Gastrocnemius medialis (tissue), 4 donors: Measurements from ENCODE around the gene SERTAD1. TPM values are rescaled to one million over a fixed set of nuclear protein-coding genes. Genes with fewer than 3 reads are reported as not detected.
A peak's percentile ranks its signal among the peaks of the same experiment; 100 is the strongest.

ENCODE experiments used
- ATAC-seq, 2 donors: fragments of 150-250 bp; one replicate each; pipeline ENCODE4 v1.9.1; 2016
- DNase-seq, 2 donors: peaks; one replicate each; pipeline ENCODE4 v3.0.0-alpha.2; 2019
- H3K27ac ChIP-seq, 4 donors: fragments of 200-600 bp; sonication (generic); 1 replicate in 1 of 4; 2 replicates in 3 of 4; pipeline ENCODE4 v1.5.1; 2016 to 2018; ENCODE audit warnings: mild to moderate bottlenecking in 2 of 4, moderate library complexity in 1 of 4
- H3K27me3 ChIP-seq, 3 donors: fragments of 200-600 bp; sonication (generic) in 2 of 3; 1 replicate in 1 of 3; 2 replicates in 2 of 3; pipeline versions ENCODE4 v1.5.1 to v1.6.0; 2016 to 2019; ENCODE audit warnings: mild to moderate bottlenecking in 1 of 3, moderate library complexity in 1 of 3
- H3K36me3 ChIP-seq, 2 donors: fragments of 200-600 bp; sonication (generic) in 1 of 2; one replicate each; pipeline ENCODE4 v1.5.1; 2017 to 2018
- H3K4me1 ChIP-seq, 2 donors: fragments of 200-600 bp; sonication (generic) in 1 of 2; one replicate each; pipeline ENCODE4 v1.5.1; 2016 to 2017; ENCODE audit warnings: mild to moderate bottlenecking in 2 of 2
- H3K4me3 ChIP-seq, 4 donors: fragments of 200-600 bp; sonication (generic) in 3 of 4; 1 replicate in 1 of 4; 2 replicates in 3 of 4; pipeline ENCODE4 v1.5.1; 2016 to 2019; ENCODE audit warnings: mild to moderate bottlenecking in 2 of 4
- H3K9me3 ChIP-seq, 3 donors: fragments of 200-600 bp; sonication (generic) in 2 of 3; 1 replicate in 1 of 3; 2 replicates in 2 of 3; pipeline ENCODE4 v1.5.1; 2016 to 2019
- POLR2A ChIP-seq, 2 donors: fragments of 450-650 bp; IDR thresholded peaks; one replicate each; pipeline ENCODE4 v1.6.1; 2017; ENCODE audit warnings: antibody characterized with exemption in 2 of 2, mild to moderate bottlenecking in 2 of 2, moderate library complexity in 2 of 2
- in situ Hi-C, 4 donors: fragments of 200-750 bp; cut with MboI; loops; one replicate each; pipeline versions ENCODE4 v1.15.0 to v1.8.0; 2017; ENCODE audit warnings: low sequenced_read_pairs in 4 of 4
- intact Hi-C: fragments of 100-400 bp; cut with DNase I; formaldehyde crosslinking; loops from one replicate; pipeline ENCODE4 v1.15.1; 2023; ENCODE audit warnings: low total_unique reads
- total RNA-seq, 4 donors: library from RNA; depleted of rRNA; stranded (reverse); fragments of >200 nt; gene quantifications; one replicate each; pipeline versions ENCODE4 v1.1.0 to v1.2.3, GENCODE V29; 2016
- TF ChIP-seq, protein P1 (sequence below), 5 experiments: fragments of 450-650 bp in 3 of 5; fragments of 200-600 bp in 2 of 5; sonication (generic) in 2 of 5; IDR thresholded peaks in 4 of 5; conservative IDR thresholded peaks in 1 of 5; 1 replicate in 4 of 5; 2 replicates in 1 of 5; pipeline ENCODE4 v1.5.1; 2016 to 2019; ENCODE audit warnings: antibody characterized with exemption in 5 of 5, mild to moderate bottlenecking in 3 of 5, moderate library complexity in 3 of 5

Gene SERTAD1
- total RNA-seq, 4 donors from 2014 or later, result 15.3 to 18.3 (median 16.0) TPM

DNA sequence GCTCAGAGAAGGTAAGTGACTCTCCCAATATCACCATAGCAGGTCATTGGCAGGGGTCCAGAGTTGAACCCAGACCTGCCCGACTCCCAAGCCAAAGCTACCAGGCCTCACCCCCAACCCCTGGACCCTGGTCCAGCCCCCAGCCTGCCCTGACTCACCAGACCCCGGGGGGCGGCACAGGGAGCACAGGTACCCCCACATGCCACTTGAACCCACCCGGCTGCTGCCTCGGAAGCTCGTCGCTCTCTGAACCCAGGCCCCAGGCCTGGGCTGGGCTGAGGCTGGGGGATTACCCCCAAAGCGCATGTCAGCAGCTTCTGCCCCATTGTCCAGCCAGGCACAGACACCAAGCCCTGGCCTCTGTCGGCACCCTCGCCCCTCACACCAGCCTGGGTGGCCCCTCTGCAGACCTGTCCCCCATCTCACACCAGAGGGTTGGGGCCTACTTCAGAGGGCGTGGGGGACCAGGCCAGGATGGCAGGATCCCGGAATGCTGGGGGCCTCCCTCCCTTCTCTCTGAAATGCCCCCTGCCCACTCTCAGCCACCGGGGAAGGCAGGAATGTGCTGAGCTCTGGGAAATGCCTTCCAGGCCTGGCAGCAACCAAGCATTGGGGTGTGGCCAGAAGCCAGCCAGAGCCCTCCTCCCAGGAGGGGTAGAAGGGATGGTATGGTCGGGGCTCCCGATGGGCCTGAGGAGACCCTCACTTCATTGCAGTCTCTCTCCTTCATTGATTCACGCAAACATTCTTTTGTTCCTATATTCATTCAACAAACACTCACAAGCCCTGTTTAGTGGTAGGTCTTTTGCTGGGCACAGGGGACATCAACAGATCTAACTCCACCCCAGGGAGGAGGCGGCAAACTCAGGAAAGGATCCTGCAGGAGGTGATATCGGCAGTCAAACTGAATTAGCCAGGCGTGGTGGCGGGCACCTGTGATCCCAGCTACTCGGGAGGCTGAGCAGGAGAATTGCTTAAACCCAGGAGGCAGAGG lies 11.0 kb downstream of the SERTAD1 start:
- H3K4me1 ChIP-seq, result peaks cover 33 to 36% of the 10 kb centered on the region in 2 donors
- DNase-seq, result no peak
- no peaks in the 10 kb centered on the region for H3K9me3 ChIP-seq
- in situ Hi-C loops, result loop anchor here in 1 of 4 donors (10.0 kb wide), 1 partner anchor 50 kb away; the partner anchor contains the start of genes BLVRB and SPTBN4
- peak overlapping the region; percentile 47 to 100 (median 94) for H3K27ac ChIP-seq
- no peak for ATAC-seq
- H3K4me3 ChIP-seq, result no peak overlapping the region
- intact Hi-C loops, result no loop called here
- H3K27me3 ChIP-seq, result no peaks in the 10 kb centered on the region
- no peaks in the 10 kb centered on the region for H3K36me3 ChIP-seq
- TF ChIP-seq, protein P1, sequence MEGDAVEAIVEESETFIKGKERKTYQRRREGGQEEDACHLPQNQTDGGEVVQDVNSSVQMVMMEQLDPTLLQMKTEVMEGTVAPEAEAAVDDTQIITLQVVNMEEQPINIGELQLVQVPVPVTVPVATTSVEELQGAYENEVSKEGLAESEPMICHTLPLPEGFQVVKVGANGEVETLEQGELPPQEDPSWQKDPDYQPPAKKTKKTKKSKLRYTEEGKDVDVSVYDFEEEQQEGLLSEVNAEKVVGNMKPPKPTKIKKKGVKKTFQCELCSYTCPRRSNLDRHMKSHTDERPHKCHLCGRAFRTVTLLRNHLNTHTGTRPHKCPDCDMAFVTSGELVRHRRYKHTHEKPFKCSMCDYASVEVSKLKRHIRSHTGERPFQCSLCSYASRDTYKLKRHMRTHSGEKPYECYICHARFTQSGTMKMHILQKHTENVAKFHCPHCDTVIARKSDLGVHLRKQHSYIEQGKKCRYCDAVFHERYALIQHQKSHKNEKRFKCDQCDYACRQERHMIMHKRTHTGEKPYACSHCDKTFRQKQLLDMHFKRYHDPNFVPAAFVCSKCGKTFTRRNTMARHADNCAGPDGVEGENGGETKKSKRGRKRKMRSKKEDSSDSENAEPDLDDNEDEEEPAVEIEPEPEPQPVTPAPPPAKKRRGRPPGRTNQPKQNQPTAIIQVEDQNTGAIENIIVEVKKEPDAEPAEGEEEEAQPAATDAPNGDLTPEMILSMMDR (IDR thresholded peaks at IDR 0.05 in 4 of 5, conservative IDR thresholded peaks at IDR 0.05 in 1 of 5), result no peak
- TF ChIP-seq POLR2A (IDR thresholded peaks at IDR 0.05), result no peak

- H3K4me3 ChIP-seq, result no peak within 1 kb of the TSS
- ATAC-seq (no peak), DNase-seq (no peak)
- no peaks in the 10 kb centered on the region for H3K9me3 ChIP-seq
- in situ Hi-C loops (loop anchor here in 1 of 4 donors (10.0 kb wide), 1 partner anchor 51 kb away; the partner anchor contains the start of genes BLVRB and SPTBN4), intact Hi-C loops (no loop called here)
- peaks cover 33 to 36% of the 10 kb centered on the region in 2 donors for H3K4me1 ChIP-seq
- peak within 1 kb of the TSS; percentile 90 to 100 (median 98) for H3K27ac ChIP-seq
- H3K36me3 ChIP-seq, result no peaks in the 10 kb centered on the region
- TF ChIP-seq POLR2A (IDR thresholded peaks at IDR 0.05), result no peak
- TF ChIP-seq, protein P1 (IDR thresholded peaks at IDR 0.05 in 4 of 5, conservative IDR thresholded peaks at IDR 0.05 in 1 of 5), result no peak
- no peaks in the 10 kb centered on the region for H3K27me3 ChIP-seq
Measured at GRCh38 chr19:40413291-40413845, 12.4 kb downstream of the SERTAD1 start, which contains the start of gene PRX. Gene PRX (minus strand): TSS chr19:40413378. CDS start chr19:40407932, 5,446 bp downstream.

DNA sequence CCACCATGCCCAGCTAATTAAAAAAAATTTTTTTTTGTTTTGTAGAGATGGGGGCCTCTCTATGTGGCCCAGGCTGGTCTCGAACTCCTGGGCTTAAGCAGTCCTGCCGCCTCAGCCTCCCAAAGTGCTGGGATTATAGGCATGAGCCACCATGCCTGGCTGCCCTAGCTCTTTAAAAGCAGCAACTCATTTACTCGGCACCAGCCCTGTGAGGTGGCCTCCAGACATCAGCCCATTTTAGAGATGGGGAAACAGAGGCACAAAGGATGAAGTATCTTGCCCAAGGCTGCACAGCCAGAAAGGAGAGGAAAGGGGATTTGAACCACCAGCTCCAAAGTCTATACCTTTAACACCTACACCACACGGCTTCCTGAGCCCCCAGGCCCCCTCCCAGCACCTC lies 12.9 kb downstream of the SERTAD1 start:
- Histone ChIP-seq H3K36me3 (no peaks in the 10 kb centered on the region), H3K9me3 (no peaks in the 10 kb centered on the region), H3K27ac (peak overlapping the region; percentile 90 to 100 (median 98)), H3K4me3 (no peak overlapping the region), H3K27me3 (no peaks in the 10 kb centered on the region), H3K4me1 (peaks cover 31 to 36% of the 10 kb centered on the region in 2 donors)
- DNase-seq (no peak), ATAC-seq (no peak)
- intact Hi-C loops (no loop called here), in situ Hi-C loops (loop anchor here in 1 of 4 donors (10.0 kb wide), 1 partner anchor 52 kb away; the partner anchor contains the start of genes BLVRB and SPTBN4)
- TF ChIP-seq, protein P1 (IDR thresholded peaks at IDR 0.05 in 4 of 5, conservative IDR thresholded peaks at IDR 0.05 in 1 of 5), result no peak
- TF ChIP-seq POLR2A (IDR thresholded peaks at IDR 0.05), result no peak

- in situ Hi-C loops, result loop anchor here in 1 of 4 donors (10.0 kb wide), 1 partner anchor 53 kb away; the partner anchor contains the start of genes BLVRB and SPTBN4
- no peak for TF ChIP-seq POLR2A (IDR thresholded peaks at IDR 0.05)
- TF ChIP-seq, protein P1 (IDR thresholded peaks at IDR 0.05 in 4 of 5, conservative IDR thresholded peaks at IDR 0.05 in 1 of 5), result no peak
- no peaks in the 10 kb centered on the region for H3K9me3 ChIP-seq
- H3K4me1 ChIP-seq, result peaks cover 23 to 29% of the 10 kb centered on the region in 2 donors
- DNase-seq, result peak; percentile 38 to 89
- intact Hi-C loops, result no loop called here
- peak overlapping the region in 2 of 4 donors; percentile 17 to 38 for H3K4me3 ChIP-seq
- H3K27ac ChIP-seq, result peak overlapping the region; percentile 90 to 100 (median 98)
- no peaks in the 10 kb centered on the region for H3K27me3 ChIP-seq
- peak; percentile 60 to 73 for ATAC-seq
- H3K36me3 ChIP-seq, result no peaks in the 10 kb centered on the region
Measured at GRCh38 chr19:40411958-40412499, 13.8 kb downstream of the SERTAD1 start.
